ENCODE data around the gene TAS2R1. TPM values are rescaled to one million over a fixed set of nuclear protein-coding genes. Genes with fewer than 3 reads are reported as not detected.

Gene TAS2R1
- polyA plus RNA-seq, 2 of the 4 experiments (the other 2 are of a cell fraction), result not detected

DNA sequence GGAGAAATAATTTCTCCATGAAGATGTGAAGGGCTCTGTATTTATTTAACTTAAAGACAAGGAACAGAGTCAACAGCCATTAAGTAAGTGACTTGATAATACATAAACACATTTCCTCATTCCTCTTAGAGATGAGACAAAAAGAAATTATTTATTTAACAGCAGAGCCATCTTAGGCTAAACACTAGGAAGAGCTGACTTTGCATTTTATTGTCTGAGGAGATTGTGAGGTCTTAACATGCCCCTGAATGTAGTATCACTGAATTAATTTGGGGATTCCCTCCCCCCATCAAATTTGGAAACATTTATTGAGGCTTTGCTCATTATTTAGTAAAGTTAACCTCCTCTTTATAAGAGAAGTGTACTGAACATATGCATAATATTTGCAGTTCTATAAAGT is 35.2 kb downstream of the TAS2R1 start:
- Histone ChIP-seq H3K27ac (no peak overlapping the region), H3K4me3 (no peak overlapping the region), H3K9me3 (no peaks in the 10 kb centered on the region), H3K4me2 (no peak overlapping the region), H3K4me1 (no peaks in the 10 kb centered on the region)
- CTCF ChIA-PET, result interaction anchor here (1.3 kb wide), 1 partner anchor 15 kb away, joined by 4 read pairs; no protein-coding TSS in a partner anchor
- POLR2A ChIA-PET, result no interaction called here
- no peak for FAIRE-seq
- ATAC-seq, result no peak
- no peak for DNase-seq (ENCODE audit: low read depth in 1 of 2, low spot score in 1 of 2)
- peak; percentile 83 for TF ChIP-seq MAFK (IDR thresholded peaks at IDR 0.05; ENCODE audit: partially characterized antibody)
- no peak for TF ChIP-seq POLR2A (IDR thresholded peaks at IDR 0.05; ENCODE audit: low read length)
- TF ChIP-seq, protein P1, sequence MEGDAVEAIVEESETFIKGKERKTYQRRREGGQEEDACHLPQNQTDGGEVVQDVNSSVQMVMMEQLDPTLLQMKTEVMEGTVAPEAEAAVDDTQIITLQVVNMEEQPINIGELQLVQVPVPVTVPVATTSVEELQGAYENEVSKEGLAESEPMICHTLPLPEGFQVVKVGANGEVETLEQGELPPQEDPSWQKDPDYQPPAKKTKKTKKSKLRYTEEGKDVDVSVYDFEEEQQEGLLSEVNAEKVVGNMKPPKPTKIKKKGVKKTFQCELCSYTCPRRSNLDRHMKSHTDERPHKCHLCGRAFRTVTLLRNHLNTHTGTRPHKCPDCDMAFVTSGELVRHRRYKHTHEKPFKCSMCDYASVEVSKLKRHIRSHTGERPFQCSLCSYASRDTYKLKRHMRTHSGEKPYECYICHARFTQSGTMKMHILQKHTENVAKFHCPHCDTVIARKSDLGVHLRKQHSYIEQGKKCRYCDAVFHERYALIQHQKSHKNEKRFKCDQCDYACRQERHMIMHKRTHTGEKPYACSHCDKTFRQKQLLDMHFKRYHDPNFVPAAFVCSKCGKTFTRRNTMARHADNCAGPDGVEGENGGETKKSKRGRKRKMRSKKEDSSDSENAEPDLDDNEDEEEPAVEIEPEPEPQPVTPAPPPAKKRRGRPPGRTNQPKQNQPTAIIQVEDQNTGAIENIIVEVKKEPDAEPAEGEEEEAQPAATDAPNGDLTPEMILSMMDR (IDR thresholded peaks at IDR 0.05), result no peak
- no peak for TF ChIP-seq FOSB (CRISPR knock-in tag; IDR thresholded peaks at IDR 0.05)
- TF ChIP-seq MYC (IDR thresholded peaks at IDR 0.05; ENCODE audit: borderline replicate concordance, low read length), result no peak

DNA sequence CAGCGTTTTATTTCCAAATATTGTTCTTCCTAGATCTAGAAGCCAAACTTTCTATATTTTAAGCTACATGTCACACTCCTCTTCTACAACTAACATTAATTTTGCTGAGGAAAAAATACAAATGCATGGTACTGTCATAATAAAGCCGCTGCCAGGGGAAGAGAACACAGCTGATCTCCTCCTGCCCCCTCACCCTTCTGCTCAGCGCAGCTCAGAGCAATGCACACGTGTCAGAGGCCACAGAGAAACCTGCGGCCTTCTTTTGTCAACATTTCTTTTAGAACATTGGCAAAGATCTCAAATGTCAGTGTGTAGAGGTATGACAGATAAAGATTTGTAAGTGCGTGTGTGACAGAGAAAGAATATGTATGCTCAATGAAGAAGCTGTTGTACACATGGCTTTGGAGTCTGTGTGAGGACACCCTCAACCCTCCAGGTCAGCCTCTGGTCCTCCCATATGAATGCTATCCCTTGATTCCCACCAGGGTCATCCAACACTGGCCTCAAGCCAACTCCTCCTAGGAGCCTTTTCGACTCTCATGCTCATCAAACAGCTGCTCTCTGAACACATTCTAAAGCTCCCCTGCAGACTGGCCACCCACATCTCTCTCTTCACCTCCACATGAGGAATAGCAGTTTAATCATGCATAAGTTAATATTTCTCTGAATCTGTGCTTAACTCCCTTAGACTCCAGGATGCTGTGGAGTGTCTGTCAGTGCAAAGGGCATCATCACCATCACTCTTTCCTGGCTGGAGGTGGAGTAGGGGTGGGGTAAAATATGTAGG is 40.9 kb downstream of the TAS2R1 start:
- WGBS (ENCODE audit: missing lambda C conversion rate), result 3% methylated on average over 7 of the region's 7 CpGs
- CTCF ChIA-PET, result interaction anchor here (1.1 kb wide), 1 partner anchor 92 kb away, joined by 3 read pairs; no protein-coding TSS in a partner anchor
- TF ChIP-seq, protein P2, sequence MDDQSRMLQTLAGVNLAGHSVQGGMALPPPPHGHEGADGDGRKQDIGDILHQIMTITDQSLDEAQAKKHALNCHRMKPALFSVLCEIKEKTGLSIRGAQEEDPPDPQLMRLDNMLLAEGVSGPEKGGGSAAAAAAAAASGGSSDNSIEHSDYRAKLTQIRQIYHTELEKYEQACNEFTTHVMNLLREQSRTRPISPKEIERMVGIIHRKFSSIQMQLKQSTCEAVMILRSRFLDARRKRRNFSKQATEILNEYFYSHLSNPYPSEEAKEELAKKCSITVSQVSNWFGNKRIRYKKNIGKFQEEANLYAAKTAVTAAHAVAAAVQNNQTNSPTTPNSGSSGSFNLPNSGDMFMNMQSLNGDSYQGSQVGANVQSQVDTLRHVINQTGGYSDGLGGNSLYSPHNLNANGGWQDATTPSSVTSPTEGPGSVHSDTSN (IDR thresholded peaks at IDR 0.05), result no peak
- no peak for TF ChIP-seq HOXB5 (CRISPR knock-in tag; IDR thresholded peaks at IDR 0.05)
- no peak for TF ChIP-seq CBX8 (IDR thresholded peaks at IDR 0.05)
- TF ChIP-seq SMC3 (IDR thresholded peaks at IDR 0.05), result no peak
- TF ChIP-seq HOXB13 (CRISPR knock-in tag; IDR thresholded peaks at IDR 0.05; ENCODE audit: low read depth), result no peak
- no peak for TF ChIP-seq GATA3 (IDR thresholded peaks at IDR 0.05; ENCODE audit: borderline replicate concordance)
- TF ChIP-seq ZFP36 (IDR thresholded peaks at IDR 0.05; ENCODE audit: borderline replicate concordance, partially characterized antibody), result no peak
- no peak for TF ChIP-seq ESRRA (IDR thresholded peaks at IDR 0.05; ENCODE audit: borderline replicate concordance, low read length)
- no peak for TF ChIP-seq CBX2 (IDR thresholded peaks at IDR 0.05; ENCODE audit: borderline replicate concordance, low read depth)
- TF ChIP-seq PHF8 (IDR thresholded peaks at IDR 0.05; ENCODE audit: borderline replicate concordance, low read depth), result no peak
- no peak for TF ChIP-seq TFCP2L1 (CRISPR knock-in tag; IDR thresholded peaks at IDR 0.05)
- TF ChIP-seq ZC3H11A (IDR thresholded peaks at IDR 0.05), result no peak
- no peak for TF ChIP-seq JUNB (IDR thresholded peaks at IDR 0.05)
- TF ChIP-seq NR3C1 (IDR thresholded peaks at IDR 0.05), result no peak
- TF ChIP-seq E2F6 (IDR thresholded peaks at IDR 0.05; ENCODE audit: borderline replicate concordance, low read depth), result no peak
- no peak for TF ChIP-seq HDAC2 (IDR thresholded peaks at IDR 0.05)
- TF ChIP-seq NFE2L2 (conservative IDR thresholded peaks at IDR 0.05; ENCODE audit: low read length), result no peak
- no peak for TF ChIP-seq NPAS2 (CRISPR knock-in tag; IDR thresholded peaks at IDR 0.05; ENCODE audit: borderline replicate concordance)
- TF ChIP-seq, protein P3, sequence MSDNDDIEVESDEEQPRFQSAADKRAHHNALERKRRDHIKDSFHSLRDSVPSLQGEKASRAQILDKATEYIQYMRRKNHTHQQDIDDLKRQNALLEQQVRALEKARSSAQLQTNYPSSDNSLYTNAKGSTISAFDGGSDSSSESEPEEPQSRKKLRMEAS (IDR thresholded peaks at IDR 0.05), result no peak
- Histone ChIP-seq H3K4me2 (no peak overlapping the region), H3K9me3 (no peaks in the 10 kb centered on the region), H3K4me1 (no peaks in the 10 kb centered on the region), H3K27ac (no peak overlapping the region), H3K4me3 (no peak overlapping the region)
- ATAC-seq (no peak), FAIRE-seq (no peak), DNase-seq (ENCODE audit: low read depth in 1 of 2, low spot score in 1 of 2) (no peak)
- POLR2A ChIA-PET, result no interaction called here
